ENCODE data around the gene FYB1. TPM values are rescaled to one million over a fixed set of nuclear protein-coding genes. Genes with fewer than 3 reads are reported as not detected.

The FYB1 gene
- total RNA-seq, 2 experiments from 2014 or later, result 82.8 to 83.0 TPM

GRCh38 chr5:39146831-39147540, 72.4 kb downstream of the FYB1 start:
- H3K4me3 Mint-ChIP-seq, result no peak overlapping the region
- H3K4me1 Mint-ChIP-seq (ENCODE audit: low read depth), result peaks cover 53% of the 10 kb centered on the region
- H3K36me3 Mint-ChIP-seq (ENCODE audit: low read depth), result peaks cover 31% of the 10 kb centered on the region
- H3K9me3 Mint-ChIP-seq, result no peaks in the 10 kb centered on the region
- peak overlapping the region; percentile 25 for H3K27ac Mint-ChIP-seq
- no peak for TF ChIP-seq CTCF (IDR thresholded peaks at IDR 0.05)
- intact Hi-C loops (cut with micrococcal nuclease), result no loop called here
- ChIA-PET POLR2A (interaction anchor here (0.9 kb wide), 1 partner anchor 70 kb away, joined by 4 read pairs; no protein-coding TSS in a partner anchor), CTCF (interaction anchor here (0.7 to 2.2 kb wide), 9 partner anchors 15 to 137 kb away, joined by 3 to 10 read pairs (median 4); no protein-coding TSS in a partner anchor)
- DNase-seq (no peak), ATAC-seq (peak; percentile 35)
- H3K27me3 Mint-ChIP-seq, result no peaks in the 10 kb centered on the region

GRCh38 chr5:39143151-39143860, 76.1 kb downstream of the FYB1 start:
- Mint-ChIP-seq H3K9me3 (no peaks in the 10 kb centered on the region), H3K4me3 (no peak overlapping the region), H3K27ac (no peak overlapping the region), H3K27me3 (no peaks in the 10 kb centered on the region), H3K36me3 (ENCODE audit: low read depth) (peaks cover 20% of the 10 kb centered on the region), H3K4me1 (ENCODE audit: low read depth) (peaks cover 40% of the 10 kb centered on the region)
- ATAC-seq (no peak), DNase-seq (no peak)
- no peak for TF ChIP-seq CTCF (IDR thresholded peaks at IDR 0.05)
- CTCF ChIA-PET, result interaction anchor here (0.8 to 4.3 kb wide), 7 partner anchors 8 to 140 kb away, joined by 3 to 18 read pairs (median 3); no protein-coding TSS in a partner anchor
- POLR2A ChIA-PET, result interaction anchor here (0.8 to 1.4 kb wide), 2 partner anchors 9 to 53 kb away, joined by 3 read pairs; no protein-coding TSS in a partner anchor
- intact Hi-C loops (cut with micrococcal nuclease), result no loop called here

DNA sequence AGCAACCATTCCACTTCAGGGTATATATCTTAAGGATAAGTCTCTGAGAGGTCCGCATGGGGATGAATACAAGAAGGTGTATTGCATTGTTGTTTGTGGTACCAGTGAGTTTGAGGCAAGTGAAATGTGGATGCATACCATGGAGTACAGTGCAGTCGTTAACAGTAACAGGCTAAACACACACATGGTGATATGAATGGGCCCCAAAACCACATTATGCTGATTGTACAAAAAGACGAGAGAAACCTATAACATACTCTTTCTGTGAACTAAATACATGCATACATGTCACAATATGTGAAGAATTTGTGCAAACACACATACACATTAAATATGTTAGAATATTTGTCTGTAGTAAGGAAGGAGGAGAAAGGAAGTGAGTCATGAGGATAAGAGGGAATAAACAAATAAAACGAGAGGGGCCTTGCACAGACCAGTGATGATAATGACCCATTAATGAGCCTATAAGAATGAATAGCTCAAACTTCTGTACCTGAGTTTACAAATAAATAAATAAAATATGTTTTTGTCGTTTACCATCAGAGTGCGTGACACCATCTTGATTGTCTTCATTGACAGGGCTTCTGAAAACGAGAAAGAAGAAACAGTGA, 78.7 kb downstream of the FYB1 start:
- Mint-ChIP-seq H3K27me3 (no peaks in the 10 kb centered on the region), H3K27ac (no peak overlapping the region), H3K36me3 (ENCODE audit: low read depth) (peaks cover 29% of the 10 kb centered on the region), H3K9me3 (no peaks in the 10 kb centered on the region), H3K4me1 (ENCODE audit: low read depth) (peaks cover 42% of the 10 kb centered on the region), H3K4me3 (no peak overlapping the region)
- DNase-seq (no peak), ATAC-seq (no peak)
- intact Hi-C loops (cut with micrococcal nuclease), result no loop called here
- CTCF ChIA-PET, result interaction anchor here (1.2 to 4.3 kb wide), 3 partner anchors 37 to 143 kb away, joined by 3 to 18 read pairs (median 12); no protein-coding TSS in a partner anchor
- POLR2A ChIA-PET, result no interaction called here
- TF ChIP-seq CTCF (IDR thresholded peaks at IDR 0.05), result no peak

GRCh38 chr5:39138892-39139291, 80.5 kb downstream of the FYB1 start:
- intact Hi-C loops (cut with micrococcal nuclease), result no loop called here
- Mint-ChIP-seq H3K27me3 (no peaks in the 10 kb centered on the region), H3K27ac (no peak overlapping the region), H3K4me1 (ENCODE audit: low read depth) (peaks cover 31% of the 10 kb centered on the region), H3K36me3 (ENCODE audit: low read depth) (peaks cover 32% of the 10 kb centered on the region), H3K4me3 (no peak overlapping the region), H3K9me3 (no peaks in the 10 kb centered on the region)
- POLR2A ChIA-PET, result interaction anchor here (1.2 kb wide), 1 partner anchor 79 kb away, joined by 4 read pairs; no protein-coding TSS in a partner anchor
- TF ChIP-seq CTCF (IDR thresholded peaks at IDR 0.05), result no peak
- DNase-seq (no peak), ATAC-seq (no peak)
- CTCF ChIA-PET, result interaction anchor here (0.9 kb wide), 1 partner anchor 78 kb away, joined by 4 read pairs; no protein-coding TSS in a partner anchor

Data from activated CD8-positive, alpha-beta T cell treated with anti-CD3 and anti-CD28 coated beads for 36 hours (primary cell).